D721Med (cell line): ENCODE results near the gene SEC11C.

ENCODE experiments used
- DNase-seq: peaks from one replicate; pipeline ENCODE4 v3.0.0; 2011; ENCODE audit warnings: low spot score; ENCODE audit not compliant: insufficient read length
- FAIRE-seq: peaks from 2 replicates; lab custom pipeline; 2011; peaks lifted over from hg19 to GRCh38; lab: Jason Lieb, UNC
- TF ChIP-seq, protein P1 (sequence below): IDR thresholded peaks from 2 replicates; pipeline ENCODE4 v1.5.1; 2012; ENCODE audit warnings: mild to moderate bottlenecking, control low read depth; ENCODE audit not compliant: insufficient read depth; ENCODE audit errors: missing control alignments

The SEC11C gene

GRCh38 chr18:59144483-59144882 lies 4.8 kb downstream of the SEC11C start:
- FAIRE-seq (no peak), DNase-seq (no peak)
- TF ChIP-seq, protein P1, sequence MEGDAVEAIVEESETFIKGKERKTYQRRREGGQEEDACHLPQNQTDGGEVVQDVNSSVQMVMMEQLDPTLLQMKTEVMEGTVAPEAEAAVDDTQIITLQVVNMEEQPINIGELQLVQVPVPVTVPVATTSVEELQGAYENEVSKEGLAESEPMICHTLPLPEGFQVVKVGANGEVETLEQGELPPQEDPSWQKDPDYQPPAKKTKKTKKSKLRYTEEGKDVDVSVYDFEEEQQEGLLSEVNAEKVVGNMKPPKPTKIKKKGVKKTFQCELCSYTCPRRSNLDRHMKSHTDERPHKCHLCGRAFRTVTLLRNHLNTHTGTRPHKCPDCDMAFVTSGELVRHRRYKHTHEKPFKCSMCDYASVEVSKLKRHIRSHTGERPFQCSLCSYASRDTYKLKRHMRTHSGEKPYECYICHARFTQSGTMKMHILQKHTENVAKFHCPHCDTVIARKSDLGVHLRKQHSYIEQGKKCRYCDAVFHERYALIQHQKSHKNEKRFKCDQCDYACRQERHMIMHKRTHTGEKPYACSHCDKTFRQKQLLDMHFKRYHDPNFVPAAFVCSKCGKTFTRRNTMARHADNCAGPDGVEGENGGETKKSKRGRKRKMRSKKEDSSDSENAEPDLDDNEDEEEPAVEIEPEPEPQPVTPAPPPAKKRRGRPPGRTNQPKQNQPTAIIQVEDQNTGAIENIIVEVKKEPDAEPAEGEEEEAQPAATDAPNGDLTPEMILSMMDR: no peak

DNA sequence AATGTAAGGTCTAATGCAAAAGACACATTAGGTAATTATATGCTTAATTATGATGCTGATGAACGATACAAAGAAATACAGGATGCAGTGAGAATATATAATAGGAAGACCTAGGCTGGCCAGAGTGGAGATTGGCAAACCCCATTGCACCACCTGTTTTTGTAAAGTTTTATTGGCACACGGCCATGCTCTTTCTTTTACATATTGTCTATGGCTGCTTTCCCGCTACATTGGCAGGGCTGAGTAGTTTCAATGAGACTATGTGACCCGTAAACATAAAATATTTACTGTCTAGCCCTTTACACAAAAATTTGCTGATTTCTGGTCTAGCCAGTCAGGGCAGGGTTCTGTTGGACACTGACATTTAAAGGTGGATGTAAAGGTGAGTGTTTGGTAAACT lies 5.4 kb downstream of the SEC11C start:
- DNase-seq: no peak
- no peak for FAIRE-seq
- TF ChIP-seq, protein P1: no peak

- DNase-seq (no peak), FAIRE-seq (no peak)
- TF ChIP-seq, protein P1: no peak
Measured at GRCh38 chr18:59148192-59148591, 8.5 kb downstream of the SEC11C start.

GRCh38 chr18:59149007-59149406 lies 9.3 kb downstream of the SEC11C start:
- TF ChIP-seq, protein P1: no peak
- FAIRE-seq (no peak), DNase-seq (no peak)

- DNase-seq: no peak
- FAIRE-seq: no peak
- TF ChIP-seq, protein P1: no peak
Measured at GRCh38 chr18:59149416-59149815, 9.7 kb downstream of the SEC11C start.

GRCh38 chr18:59150236-59150635 lies 10.6 kb downstream of the SEC11C start:
- TF ChIP-seq, protein P1: no peak
- no peak for FAIRE-seq

DNA sequence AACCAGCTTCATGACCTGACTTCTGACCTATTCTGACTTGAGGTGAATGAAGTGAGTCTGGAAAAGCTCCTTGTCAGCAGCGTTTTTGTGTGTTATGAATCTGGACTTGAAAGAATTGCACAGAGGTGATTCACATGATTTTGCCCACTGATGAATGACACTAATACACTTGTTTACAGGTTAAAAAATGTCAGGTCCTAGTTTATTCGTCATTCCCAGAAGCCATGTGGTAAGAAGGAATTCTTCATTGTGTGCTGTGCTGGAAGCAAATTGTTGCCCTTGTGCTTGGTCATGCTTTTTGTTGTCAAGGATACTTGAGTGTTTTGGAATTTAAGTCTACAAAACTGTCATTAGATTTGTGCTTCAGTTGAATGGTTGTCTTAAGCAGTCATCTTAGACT lies 15.5 kb downstream of the SEC11C start:
- TF ChIP-seq, protein P1: no peak
- FAIRE-seq (peak; percentile 99), DNase-seq (no peak)

More at GRCh38 chr18:59150236-59150635, 10.6 kb downstream of the SEC11C start:
- no peak for DNase-seq
